Placental epithelial cell (primary cell): ENCODE data around the gene TRPV5. TPM values are rescaled to one million over a fixed set of nuclear protein-coding genes. Genes with fewer than 3 reads are reported as not detected.

Experiments
- total RNA-seq: library from RNA; depleted of rRNA; stranded (reverse); fragments of >200 nt; gene quantifications from 2 replicates; pipeline ENCODE4 v1.2.3, GENCODE V29; 2012

Gene TRPV5
- under 0.01 TPM in 1 of 2 replicates, not detected in the other for total RNA-seq

GRCh38 chr7:142933624-142934023 is at the start of gene TRPV5:
TRPV5 (minus strand) TSS chr7:142933746; CDS start chr7:142933459, 287 bp downstream.

DNA sequence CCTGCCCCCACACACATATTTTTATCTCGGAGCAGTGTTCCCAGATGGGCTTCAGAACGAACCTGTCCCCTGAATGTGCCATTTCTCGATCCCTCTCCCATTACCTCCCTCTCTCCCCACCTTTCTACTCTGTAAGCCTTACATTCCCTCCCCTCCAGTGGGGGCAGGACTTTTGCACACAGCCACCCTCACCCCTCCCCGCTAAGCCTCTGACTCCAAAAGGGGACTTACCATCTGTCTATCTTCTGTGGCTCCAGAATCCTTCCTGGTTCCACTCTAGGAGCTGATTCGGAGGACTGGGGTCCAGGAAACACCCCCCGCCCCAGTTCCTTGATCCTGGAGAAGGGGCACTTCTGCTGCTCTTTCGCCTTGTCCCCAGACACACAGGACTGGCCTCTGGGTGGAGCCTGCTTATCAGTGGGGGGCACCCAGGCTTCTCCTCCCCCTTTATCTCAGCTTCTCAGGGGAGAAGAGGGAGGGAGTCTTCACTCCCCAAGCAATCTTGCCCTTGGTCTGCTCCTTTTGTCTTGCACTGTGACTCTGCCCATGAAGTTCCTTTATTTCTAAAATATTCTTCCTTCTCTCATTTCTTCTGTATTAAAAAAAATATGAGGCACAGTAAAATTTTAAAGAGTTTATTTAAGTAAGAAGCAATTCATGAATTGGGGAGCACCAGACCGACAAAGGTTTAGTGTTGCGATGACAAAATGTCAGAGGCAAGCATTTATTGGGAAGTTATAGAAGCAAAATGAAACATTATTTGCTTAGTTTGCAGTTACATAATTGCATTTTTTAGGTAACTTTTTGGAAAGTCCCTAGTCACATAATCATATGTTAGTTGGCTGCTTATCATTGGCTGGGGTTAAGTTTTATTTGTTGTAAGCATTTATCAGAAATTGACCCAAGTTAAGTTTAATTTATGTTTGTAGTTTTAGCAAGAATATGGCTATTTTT is 28.7 kb upstream of the TRPV5 start, which contains the start of gene KEL:
Gene KEL, minus strand, starts transcription at position 391 of the 954 bp plus-strand sequence. Its CDS starts 157 bp downstream, at position 234.

DNA sequence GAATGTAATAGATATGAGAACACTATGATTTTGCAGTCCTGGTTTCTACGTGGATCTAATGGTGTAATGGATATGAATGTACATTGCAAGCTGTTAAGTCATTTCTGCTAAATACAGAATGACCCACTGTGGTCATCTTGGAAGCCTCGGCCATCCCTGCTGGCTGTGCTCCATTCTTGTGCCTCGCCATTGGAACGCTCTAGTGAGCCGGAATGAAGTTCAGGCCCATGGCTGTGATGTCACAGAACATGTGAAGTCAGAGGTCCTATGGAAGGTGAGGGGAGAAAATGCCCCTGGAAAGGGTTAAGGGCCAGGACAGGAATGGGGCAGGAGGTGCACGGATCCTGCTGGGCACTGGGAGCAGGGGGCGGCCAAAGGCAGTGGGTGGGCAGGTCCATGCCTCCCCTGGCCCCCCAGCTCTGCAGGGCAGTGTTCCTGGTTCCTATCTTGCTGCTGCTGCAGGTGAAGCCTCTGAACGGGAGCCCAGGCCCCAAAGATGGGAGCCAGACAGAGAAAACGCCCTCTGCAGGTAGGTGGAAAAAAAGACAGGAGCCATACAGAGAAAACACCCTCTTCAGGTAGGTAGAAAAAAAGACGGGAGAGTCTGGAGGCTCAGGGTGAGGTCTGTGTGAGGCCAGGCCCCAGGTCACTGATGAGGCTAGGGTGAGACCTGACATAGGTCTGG is 5.8 kb upstream of the TRPV5 start, which contains the start of gene LLCFC1:
Gene LLCFC1, plus strand, starts transcription at position 259 of the 685 bp plus-strand sequence. Its CDS starts 138 bp downstream, at position 397.

GRCh38 chr7:142885311-142886230 is 48.0 kb downstream of the TRPV5 start, which contains the start of gene TRPV6:
TRPV6 (minus strand) TSS chr7:142885745.

Other genes starting within 250 kb of the TRPV5 start
- not detected in 2 replicates for gene PRSS1, start 184.3 kb downstream of the TRPV5 start, total RNA-seq
- not detected in 2 replicates for gene PRSS2, start 162.8 kb downstream of the TRPV5 start, total RNA-seq
- 12.6 and 33.0 TPM in 2 replicates for gene EPHB6, start 78.7 kb downstream of the TRPV5 start, total RNA-seq
- 0.79 and 0.87 TPM in 2 replicates for gene TRPV6, start 48.0 kb downstream of the TRPV5 start, total RNA-seq
- not detected in 2 replicates for gene LLCFC1, start 5.7 kb upstream of the TRPV5 start, total RNA-seq
- gene KEL, start 28.6 kb upstream of the TRPV5 start, total RNA-seq, result 0.39 and 1.4 TPM in 2 replicates
- gene OR9A2, start 93.4 kb upstream of the TRPV5 start, total RNA-seq, result 1.2 TPM in 1 of 2 replicates, not detected in the other
- not detected in 2 replicates for gene OR6V1, start 118.6 kb upstream of the TRPV5 start, total RNA-seq
- not detected in 2 replicates for gene PIP, start 198.3 kb upstream of the TRPV5 start, total RNA-seq
- not detected in 2 replicates for gene TAS2R39, start 249.7 kb upstream of the TRPV5 start, total RNA-seq